ENCODE data around the gene DDX42.
"Not testable (repeated sequence)": the region's sequence is repeated elsewhere in the genome, so short reads cannot be mapped to it uniquely, and the experiment has no call there.

The DDX42 gene

GRCh38 chr17:63856425-63856824, 82.5 kb downstream of the DDX42 start:
- H3K36me3 ChIP-seq (ENCODE audit: control insufficient read depth in 1 of 2, insufficient read depth in 2 of 2, low read length in 2 of 2); H3K27ac ChIP-seq (ENCODE audit: low read length); H3K4me3 ChIP-seq (ENCODE audit: low read depth in 1 of 2, low read length in 2 of 2); H3K9me3 ChIP-seq (ENCODE audit: control insufficient read depth in 1 of 2, low read length in 2 of 2); H3K27me3 ChIP-seq (ENCODE audit: low read depth, low read length); H3K4me1 ChIP-seq (ENCODE audit: control insufficient read depth in 1 of 2, insufficient read depth in 2 of 2, low read length in 2 of 2): not testable (repeated sequence)

- Histone ChIP-seq H3K9me3 (ENCODE audit: control insufficient read depth in 1 of 2, low read length in 2 of 2) (no peaks in the 10 kb centered on the region), H3K27me3 (ENCODE audit: low read depth, low read length) (no peaks in the 10 kb centered on the region), H3K4me1 (ENCODE audit: control insufficient read depth in 1 of 2, insufficient read depth in 2 of 2, low read length in 2 of 2) (no peaks in the 10 kb centered on the region), H3K36me3 (ENCODE audit: control insufficient read depth in 1 of 2, insufficient read depth in 2 of 2, low read length in 2 of 2) (no peaks in the 10 kb centered on the region), H3K27ac (ENCODE audit: low read length) (no peak overlapping the region), H3K4me3 (ENCODE audit: low read depth in 1 of 2, low read length in 2 of 2) (no peak overlapping the region)
Observed at GRCh38 chr17:63859257-63859656, 85.3 kb downstream of the DDX42 start.

GRCh38 chr17:63866625-63867024, 92.7 kb downstream of the DDX42 start:
- H3K27ac ChIP-seq (ENCODE audit: low read length); H3K4me3 ChIP-seq (ENCODE audit: low read depth in 1 of 2, low read length in 2 of 2); H3K27me3 ChIP-seq (ENCODE audit: low read depth, low read length); H3K4me1 ChIP-seq (ENCODE audit: control insufficient read depth in 1 of 2, insufficient read depth in 2 of 2, low read length in 2 of 2); H3K9me3 ChIP-seq (ENCODE audit: control insufficient read depth in 1 of 2, low read length in 2 of 2); H3K36me3 ChIP-seq (ENCODE audit: control insufficient read depth in 1 of 2, insufficient read depth in 2 of 2, low read length in 2 of 2): not testable (repeated sequence)

Measured in muscle layer of duodenum (tissue), 2 donors.